Activated CD4-positive, alpha-beta T cell treated with anti-CD3 and anti-CD28 coated beads, Interleukin-10, Interleukin-2, amounts not matched to agents 100 ng/mL and 50 ng/mL, durations not matched to agents 16 hours and 8 hours (primary cell): Measurements from ENCODE around the gene AGTR1.

ENCODE experiments used
- DNase-seq: peaks from one replicate; pipeline ENCODE4 v3.0.0-alpha.2; 2020

AGTR1 gene

DNA sequence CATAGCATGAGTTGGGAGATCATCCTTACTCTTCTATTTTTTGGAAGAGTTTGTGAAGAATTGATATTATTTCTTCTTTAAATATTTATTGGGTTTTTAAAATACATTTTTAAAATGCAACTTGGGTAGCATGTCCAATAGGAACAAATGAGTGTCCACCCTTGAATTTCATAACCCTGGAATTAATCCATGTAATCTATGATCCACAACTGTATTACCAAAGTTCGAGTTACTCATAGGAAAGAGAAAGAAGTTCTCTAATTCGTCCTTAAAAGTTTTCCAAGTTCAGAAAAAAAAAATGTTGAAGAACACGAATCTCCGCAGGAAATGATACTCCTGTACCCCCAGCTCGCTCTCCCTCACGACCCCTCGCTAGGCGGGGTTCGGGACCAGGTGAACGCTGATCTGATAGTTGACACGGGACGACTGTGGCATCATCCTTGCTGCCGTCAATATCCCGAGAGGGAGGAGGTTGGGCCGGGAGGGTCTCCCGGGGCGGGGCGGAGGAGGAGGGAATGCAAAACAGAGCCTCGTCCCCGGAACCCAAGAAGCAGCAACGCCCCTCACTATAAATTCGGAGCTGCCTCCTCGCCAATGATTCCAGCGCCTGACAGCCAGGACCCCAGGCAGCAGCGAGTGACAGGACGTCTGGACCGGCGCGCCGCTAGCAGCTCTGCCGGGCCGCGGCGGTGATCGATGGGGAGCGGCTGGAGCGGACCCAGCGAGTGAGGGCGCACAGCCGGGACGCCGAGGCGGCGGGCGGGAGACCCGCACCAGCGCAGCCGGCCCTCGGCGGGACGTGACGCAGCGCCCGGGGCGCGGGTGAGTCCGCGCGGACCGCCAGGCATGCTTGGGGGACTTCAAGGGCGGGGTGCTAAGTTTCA, at the start of gene AGTR1:
TSS of gene AGTR1 (plus strand) at position 598 of the 884 bp plus-strand sequence. CDS start 43,133 bp downstream, outside the sequence.
- no peak for DNase-seq

DNA sequence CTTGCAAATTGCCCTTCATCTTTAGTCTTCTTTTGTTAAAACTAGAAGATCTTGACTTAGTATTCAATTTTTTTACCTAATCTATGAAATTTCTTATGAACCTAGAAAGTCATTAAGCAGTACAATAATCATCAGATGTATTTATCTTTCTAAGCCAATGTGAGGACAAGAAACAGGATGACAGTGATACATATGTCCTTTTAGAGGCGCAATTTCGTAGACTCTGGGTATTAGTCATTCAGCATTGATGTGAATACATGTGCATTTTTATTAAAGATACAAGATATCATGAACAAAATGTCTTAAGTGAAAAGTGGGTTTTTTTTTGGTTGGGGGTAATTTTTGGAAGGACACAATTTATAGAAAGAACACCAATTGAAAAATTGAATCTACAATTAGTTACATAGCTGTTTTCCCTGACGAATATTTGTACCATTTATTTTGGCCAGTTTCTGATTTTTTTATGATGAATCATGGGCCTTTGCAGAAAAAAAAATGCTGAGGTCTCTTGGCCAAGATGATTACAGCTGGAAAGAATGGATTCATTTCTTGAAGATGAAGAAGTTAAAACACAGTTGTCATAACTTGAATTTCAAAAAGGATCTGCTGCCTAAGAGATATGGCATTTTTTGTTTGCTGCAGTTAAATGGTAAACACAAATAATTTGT, 48.9 kb upstream of the AGTR1 start:
- DNase-seq = no peak

- no peak for DNase-seq
These were observed 46.2 kb upstream of the AGTR1 start for GRCh38 chr3:148651549-148651948.

GRCh38 chr3:148654433-148654832, 43.3 kb upstream of the AGTR1 start:
- DNase-seq = no peak

- DNase-seq = no peak
These were observed 40.2 kb upstream of the AGTR1 start for GRCh38 chr3:148657470-148657869.

- DNase-seq = no peak
These were observed 38.2 kb upstream of the AGTR1 start for GRCh38 chr3:148659512-148659911.

GRCh38 chr3:148680289-148680688, 17.4 kb upstream of the AGTR1 start:
- DNase-seq = no peak

DNA sequence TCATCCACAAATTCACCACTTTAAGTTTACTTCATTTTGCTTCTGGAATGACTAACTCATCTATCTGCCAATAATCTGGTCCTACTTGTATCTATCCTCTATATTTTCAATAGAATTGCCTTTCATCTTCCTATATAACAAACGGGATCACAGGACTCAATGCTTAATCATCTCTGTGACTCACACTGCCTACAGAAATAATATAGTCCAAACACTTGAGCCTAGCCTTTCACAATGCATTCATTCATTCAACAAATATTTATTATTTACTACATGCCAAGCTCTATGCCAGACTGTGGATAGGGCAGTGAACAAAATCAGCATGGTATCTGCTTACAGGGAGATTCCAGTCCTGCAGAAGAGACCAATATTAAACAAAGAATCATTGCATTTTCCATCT, 16.6 kb upstream of the AGTR1 start:
- DNase-seq = no peak

DNA sequence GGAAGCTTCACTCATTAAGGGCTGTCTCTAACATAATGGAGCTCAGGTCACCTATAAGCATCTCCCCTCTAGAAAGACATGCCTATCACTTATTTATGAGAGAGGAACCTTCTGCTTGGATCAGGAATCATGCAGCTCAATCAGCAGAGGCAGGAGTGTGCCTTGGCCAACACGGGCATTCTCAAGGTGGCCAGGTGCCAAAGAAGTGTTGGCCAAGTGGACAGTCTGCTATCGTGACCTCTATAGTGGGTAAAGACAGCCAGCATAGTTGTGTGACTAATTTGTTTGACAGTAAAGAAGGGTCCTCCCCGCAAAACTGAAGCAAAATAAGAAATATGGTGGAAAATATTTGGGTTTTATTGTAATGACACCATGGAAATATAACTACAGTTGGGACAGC, 14.7 kb upstream of the AGTR1 start:
- no peak for DNase-seq

DNA sequence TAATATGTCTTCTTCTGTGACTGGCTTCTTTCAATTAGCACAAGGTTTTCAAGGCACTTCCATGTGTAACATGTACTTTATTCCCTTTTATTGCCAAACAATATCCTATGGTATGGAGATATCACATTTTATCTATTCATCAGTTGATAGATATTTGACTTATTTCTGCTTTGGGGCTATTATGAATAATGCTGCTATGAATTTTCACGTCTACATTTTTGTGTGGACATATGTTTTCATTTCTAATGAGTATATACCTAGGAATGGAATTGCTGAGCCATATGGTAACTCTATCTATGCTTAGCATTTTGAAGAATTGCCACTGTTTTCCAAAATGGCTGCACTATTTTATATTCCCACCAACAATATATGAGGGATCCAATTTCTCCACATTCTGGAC, 3.6 kb upstream of the AGTR1 start:
- no peak for DNase-seq

GRCh38 chr3:148698190-148698810, 597 bp downstream of the AGTR1 start:
- DNase-seq = no peak

GRCh38 chr3:148705314-148705713, 7.6 kb downstream of the AGTR1 start:
- no peak for DNase-seq

DNA sequence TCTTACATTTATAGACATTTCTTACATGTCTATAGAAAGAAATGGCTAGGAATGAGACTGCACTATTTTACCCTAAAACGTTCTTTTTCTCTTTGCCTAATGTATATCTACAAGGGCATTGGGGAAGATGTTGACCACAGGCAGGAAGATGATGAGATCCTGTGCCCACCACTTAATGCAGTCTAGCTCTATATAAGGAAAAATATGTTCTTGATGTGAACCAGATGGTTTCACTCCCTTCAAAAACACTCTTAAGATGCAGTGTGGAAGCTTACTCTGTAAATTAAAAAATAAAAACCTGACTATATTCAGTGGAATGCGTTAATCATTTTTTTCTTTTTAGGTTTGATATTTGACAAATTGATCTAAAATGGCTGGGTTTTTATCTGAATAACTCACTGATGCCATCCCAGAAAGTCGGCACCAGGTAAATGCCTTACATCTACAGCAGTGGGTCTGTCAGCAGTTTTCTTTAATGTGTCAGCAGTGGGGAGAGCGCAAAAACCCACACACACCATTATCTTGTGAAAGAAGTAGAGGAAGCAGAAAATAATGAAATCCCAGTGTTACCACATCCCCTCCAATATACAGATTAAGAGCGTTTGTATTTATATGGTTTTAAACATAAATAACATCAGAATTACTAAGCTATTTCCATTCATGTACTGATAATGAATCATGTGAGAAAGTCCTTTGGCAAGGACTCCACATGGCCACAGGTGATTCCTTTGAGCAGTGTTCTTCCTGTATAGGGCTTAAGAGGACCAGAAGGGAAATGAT, 10.1 kb downstream of the AGTR1 start:
- DNase-seq = no peak

GRCh38 chr3:148708409-148708808, 10.7 kb downstream of the AGTR1 start:
- DNase-seq = no peak

GRCh38 chr3:148709560-148710253, 12.0 kb downstream of the AGTR1 start:
- DNase-seq = no peak

- DNase-seq = no peak
These were observed 13.0 kb downstream of the AGTR1 start for GRCh38 chr3:148710665-148711064.

GRCh38 chr3:148711981-148712666, 14.4 kb downstream of the AGTR1 start:
- DNase-seq = no peak

GRCh38 chr3:148714521-148714920, 16.8 kb downstream of the AGTR1 start:
- DNase-seq = no peak

- DNase-seq = no peak
These were observed 19.0 kb downstream of the AGTR1 start for GRCh38 chr3:148716657-148717056.

- DNase-seq = no peak
These were observed 20.3 kb downstream of the AGTR1 start for GRCh38 chr3:148717885-148718561.
